HL-60/S4 treated with phorbol 12-myristate 13-acetate at 8.2 ng/mL for 4 days and 3 days (cell line): ENCODE results near the gene CDS2.
"Not testable (repeated sequence)": the region's sequence is repeated elsewhere in the genome, so short reads cannot be mapped to it uniquely, and the experiment has no call there.

ENCODE experiments used
- in situ Hi-C: fragments of 300-500 bp; cut with MboI; formaldehyde crosslinking; loops from 2 replicates; pipeline ENCODE4 v1.15.0; 2022; ENCODE audit warnings: low sequenced_read_pairs

Gene CDS2

DNA sequence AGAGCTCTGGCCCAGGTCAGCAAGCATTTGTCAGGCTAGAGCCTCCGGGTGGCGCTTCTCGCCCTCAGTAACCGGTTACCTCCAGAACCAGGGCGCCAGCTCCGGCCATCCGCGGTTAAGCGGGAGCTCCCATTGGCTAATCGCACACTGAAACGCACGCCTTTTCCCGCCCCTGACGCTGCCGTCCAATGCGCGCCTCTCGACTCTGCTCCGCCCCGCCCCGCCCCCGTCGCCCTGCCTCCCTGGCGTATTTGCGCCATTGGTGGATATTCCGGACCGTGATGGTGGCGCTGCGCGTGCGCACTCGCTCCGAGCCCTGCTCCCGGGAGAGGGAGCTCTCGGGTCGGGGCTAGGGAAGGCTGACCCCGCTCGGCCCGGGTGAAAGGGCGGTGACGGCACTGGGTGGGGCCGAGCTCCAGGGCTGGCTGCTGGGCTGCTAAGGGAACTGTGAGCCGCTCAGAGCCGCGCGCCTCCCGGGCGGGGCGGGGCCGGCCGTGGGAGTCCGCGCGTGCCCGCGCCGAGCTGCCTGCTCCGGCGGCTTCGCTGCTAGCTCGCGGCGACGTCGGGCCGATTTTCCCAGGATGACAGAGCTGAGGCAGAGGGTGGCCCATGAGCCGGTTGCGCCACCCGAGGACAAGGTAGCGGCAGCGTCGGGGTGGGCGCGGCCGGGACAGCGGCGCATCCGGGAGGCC, at the start of gene CDS2:
Gene CDS2, plus strand, starts transcription at position 497 of the 692 bp plus-strand sequence. Its CDS starts 85 bp downstream, at position 582.
- in situ Hi-C loops = loop anchor here (10.0 kb wide), 1 partner anchor 58 kb away; no protein-coding TSS in a partner anchor

DNA sequence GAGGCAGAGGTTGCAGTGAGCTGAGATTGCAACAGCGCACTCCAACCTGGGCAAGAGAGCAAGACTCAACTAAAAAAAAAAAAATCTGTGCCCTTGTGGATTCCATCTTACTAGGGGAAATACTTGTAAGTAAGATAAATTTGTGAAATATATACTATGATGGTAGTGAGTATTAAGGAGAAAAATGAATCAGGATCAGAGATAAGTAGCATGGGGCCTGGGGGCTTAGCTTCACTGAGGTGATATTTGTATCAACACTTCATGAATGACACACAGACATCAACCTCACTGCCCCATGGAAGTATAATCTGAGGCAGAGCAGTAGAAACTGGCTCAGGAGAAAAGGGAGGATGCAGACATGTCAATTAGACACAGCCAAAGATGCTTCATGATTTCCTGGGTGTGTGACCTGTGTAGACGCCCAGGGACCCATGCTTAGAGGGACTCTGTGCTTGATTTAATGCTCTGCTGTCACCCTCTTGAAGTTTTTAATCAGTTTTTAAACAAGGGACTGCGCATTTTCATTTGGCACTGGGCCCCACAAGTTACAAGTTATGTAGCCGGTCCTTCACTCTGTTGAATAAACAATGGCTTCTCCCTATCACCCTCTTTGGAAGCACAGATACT, 48.9 kb upstream of the CDS2 start:
- in situ Hi-C loops = no loop called here

DNA sequence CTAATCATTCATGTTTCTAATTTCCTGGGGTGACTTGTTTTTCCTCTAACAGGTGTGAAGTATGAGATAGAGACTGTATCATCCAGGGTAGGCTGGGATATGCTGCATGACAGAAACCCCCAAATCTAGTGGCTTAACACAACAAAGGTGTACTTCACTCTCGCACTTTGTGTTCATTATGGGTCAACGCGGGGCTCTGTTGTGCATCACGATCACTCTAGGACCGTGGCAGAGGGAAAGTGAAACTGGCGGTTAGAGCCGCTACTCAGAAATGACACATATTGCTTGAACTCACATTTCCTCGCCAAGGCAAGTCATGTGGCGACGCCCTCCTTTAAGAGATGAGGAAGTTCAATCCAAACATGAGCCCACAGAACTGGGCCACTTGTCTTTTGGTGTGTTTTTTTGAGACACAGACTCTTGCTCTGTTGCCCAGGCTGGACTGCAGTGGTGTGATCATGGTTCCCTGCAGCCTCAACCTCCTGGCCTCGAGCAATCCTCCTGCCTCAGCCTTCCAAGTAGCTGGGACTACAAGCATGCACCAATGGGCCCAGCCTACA, 48.3 kb upstream of the CDS2 start:
- in situ Hi-C loops = no loop called here

DNA sequence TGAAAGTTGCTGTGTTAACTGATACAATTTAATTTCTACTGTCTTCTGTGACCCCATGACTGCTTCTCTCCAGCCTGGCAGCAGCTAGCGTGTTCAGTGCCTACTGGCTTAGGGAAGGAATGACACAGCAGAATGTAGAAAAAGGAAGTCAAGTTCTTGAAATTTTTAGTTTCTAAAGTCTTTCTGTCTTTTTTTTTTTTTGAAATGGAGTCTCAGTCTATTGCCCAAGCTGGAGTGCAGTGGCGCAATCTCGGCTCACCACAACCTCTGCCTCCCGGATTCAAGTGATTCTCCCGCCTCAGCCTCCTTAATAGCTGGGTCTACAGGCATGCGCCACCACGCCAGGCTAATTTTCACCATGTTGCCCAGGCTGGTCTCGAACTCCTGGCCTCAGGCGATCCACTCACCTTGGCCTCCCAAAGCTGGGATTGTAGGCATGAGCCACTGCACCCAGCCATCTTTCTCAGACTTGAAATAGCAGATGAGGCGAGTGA, 46.4 kb upstream of the CDS2 start:
- in situ Hi-C loops = no loop called here

DNA sequence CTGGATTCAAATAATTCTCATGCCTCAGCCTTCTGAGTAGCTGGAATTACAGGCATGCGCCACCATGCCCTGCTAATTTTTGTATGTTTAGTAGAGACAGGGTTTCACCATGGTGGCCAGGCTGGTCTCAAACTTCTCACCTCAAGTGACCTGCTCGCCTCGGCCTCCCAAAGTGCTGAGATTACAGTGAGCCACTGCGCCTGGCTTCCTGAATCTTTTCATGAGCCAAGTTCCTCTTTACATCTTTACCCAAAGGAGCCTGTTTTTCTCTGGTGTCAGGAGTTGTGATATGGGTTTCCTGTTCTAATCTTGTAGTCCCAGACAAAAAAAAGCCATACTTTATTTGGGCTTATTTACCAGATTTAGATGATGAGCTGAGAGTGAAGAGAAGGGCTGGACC, 41.4 kb upstream of the CDS2 start:
- in situ Hi-C loops = no loop called here

DNA sequence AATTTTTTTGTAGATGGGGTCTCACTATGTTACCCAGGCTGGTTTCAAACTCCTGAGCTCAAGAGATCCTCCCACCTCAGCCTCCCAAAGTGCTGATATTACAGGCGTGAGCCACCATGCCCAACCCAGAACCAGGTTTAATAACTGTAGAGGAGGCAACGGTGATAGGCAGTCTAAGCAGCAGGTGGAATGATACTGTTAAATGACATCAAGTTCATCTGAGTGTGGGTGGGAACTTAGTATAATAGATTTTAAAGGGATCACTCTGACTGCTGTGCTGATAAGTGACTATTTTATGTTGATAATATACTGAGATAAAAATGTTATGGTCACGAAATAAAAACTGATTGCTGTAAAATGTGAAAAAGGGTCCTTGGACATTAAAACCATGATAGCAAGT, 38.1 kb upstream of the CDS2 start:
- in situ Hi-C loops = no loop called here

DNA sequence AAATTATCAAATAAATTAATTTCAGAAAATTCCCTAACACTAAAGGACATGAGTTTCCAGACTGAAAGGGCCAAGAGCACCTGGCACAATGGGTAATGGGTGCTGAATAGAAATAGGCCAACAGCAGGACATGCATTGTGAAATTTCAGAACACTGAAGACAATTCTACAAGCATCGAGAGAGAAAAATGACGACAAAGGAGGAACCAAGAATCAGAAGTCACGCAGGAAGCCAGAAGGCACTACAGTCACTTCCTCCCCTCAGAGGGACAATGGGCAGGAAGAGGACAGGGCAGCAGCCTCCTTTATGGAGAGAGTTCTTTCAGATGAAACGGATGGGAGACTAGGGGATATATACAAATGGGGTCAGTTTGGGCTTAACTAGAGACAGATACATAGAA, 36.6 kb upstream of the CDS2 start:
- in situ Hi-C loops = no loop called here

DNA sequence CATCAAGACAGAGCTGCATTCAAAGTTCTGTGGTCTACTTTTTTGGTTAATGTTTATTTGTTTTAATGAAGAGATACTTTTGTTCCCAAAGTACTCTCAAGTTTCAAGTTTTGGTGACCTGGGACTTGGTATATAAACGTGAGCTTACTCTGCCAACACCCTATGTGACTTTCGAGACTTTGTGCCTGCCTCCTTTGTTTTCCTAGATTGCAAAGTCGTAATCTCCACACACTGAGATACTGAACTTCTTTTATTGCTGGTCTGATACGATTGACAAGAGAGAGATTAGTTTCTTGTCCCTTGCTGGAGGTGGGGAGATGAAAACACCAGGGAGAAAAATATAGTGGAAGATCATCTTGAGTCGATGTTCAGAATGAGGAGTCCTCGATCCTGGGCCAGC, 34.9 kb upstream of the CDS2 start:
- in situ Hi-C loops = no loop called here

DNA sequence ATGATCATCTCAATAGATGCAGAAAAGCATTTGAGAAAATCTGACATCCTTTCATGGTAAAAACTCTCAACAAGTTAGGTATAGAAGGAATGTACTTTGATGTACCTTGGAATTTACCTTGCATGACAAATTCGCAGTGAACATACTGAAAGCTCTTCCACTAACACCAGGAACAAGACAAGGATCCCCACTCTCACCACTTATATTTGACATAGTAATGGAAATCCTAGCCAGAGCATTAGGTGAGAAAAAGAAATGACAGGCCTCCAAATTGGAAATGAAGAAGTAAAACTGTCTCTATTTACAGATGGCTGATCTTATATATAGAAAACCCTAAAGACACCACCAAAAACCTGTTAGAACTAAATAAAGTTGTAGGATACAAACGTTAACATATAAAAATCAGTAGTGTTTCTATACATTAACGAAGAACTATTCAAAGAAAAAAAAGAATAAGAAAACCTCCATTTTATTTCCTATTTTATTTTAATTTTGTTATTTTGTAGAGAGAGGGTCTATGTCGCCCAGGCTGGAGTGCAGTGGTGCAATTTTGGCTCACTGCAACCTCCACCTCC, 34.0 kb upstream of the CDS2 start:
- in situ Hi-C loops = no loop called here

DNA sequence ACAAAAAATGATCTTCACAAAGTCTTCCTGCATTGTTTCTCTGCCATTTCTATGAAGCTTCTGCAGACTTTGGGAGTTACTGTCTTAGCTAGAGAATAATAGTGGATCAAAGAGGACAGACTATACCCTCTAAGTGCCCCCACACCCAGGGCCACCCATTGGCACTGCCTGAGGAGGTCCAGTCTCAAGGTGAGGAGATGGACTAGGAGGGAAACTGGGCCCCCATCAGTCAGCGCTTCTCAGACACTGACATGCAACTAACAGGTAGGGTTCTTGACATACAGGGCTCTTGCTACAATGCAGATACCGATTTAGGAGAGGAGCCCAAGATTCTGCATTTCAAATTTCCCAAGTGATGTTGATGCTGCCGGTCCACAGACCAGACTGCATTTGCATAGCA, 31.4 kb upstream of the CDS2 start:
- in situ Hi-C loops = no loop called here

DNA sequence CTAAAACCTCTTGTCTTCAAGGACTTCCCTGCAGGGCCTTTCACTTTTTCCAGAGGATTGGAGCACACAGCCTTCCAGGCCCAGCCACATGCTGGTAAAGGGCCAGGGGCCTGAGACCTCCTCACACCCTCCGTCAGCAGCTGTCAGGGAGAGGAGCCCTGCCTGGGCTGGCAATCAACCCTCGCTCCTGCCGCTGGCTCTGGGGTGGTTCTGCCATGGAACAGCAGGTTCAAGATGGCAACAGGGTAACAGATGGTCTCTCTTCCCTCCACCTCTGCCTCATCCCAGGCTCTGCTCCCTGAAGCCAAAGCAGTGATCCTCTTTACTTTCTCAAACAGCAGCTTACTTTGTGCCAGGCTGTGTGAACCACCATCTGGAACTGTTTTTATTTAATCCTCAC, 30.9 kb upstream of the CDS2 start:
- in situ Hi-C loops = no loop called here

DNA sequence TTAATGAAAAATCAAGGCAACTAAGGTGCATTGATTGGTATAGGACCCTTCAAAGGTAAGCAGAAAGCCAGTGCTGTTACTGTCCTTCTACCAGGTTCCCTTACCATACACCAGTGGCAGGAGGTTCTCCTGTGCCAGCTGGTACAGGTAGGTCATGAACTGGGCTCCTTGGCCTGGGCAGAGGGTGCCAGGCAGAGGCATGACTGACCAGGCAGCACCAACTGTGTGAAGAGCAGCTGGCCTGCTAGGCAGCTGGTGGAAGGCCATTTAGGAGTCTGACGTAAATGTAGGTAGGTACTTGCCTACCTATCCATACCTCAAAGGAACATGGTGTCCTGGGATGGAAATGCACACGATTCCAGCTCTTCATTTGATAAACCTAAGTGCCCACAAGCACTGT, 30.3 kb upstream of the CDS2 start:
- in situ Hi-C loops = no loop called here

DNA sequence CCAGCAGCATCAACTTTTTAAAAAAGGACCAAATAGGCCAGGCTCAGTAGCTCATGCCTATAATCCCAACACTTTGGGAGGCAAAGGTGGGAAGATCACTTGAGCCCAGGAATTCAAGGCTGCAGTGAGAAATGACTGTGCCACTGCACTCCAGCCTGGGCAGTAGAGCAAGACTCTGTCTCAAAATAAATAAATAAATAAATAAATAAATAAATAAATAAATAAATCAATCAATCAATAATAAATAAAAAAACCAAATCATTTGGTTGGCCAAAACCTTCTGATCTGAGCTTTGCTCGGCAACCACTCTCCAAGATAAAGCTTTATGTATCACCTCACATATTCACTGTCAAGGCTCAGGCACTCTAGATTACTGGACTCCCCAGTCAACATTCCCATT, 27.8 kb upstream of the CDS2 start:
- in situ Hi-C loops = not testable (repeated sequence)

DNA sequence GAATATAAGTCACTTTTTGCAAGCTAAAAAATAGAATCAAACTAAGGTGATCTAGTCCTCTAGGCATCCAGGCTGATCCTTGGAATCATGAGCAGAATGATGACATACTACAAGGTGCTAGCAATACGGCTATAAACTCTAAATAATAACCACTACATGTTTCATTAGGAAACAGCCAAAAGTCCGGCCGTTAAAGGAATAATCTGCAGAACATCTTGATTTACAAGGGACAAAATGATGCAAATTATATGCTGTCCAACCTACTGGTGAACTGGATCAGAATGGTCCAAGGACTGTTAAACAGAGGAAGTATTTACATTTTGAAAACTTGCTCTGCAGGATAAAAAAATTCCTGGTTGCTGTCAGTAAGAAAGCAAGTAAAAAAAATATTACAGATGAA, 26.9 kb upstream of the CDS2 start:
- in situ Hi-C loops = not testable (repeated sequence)

DNA sequence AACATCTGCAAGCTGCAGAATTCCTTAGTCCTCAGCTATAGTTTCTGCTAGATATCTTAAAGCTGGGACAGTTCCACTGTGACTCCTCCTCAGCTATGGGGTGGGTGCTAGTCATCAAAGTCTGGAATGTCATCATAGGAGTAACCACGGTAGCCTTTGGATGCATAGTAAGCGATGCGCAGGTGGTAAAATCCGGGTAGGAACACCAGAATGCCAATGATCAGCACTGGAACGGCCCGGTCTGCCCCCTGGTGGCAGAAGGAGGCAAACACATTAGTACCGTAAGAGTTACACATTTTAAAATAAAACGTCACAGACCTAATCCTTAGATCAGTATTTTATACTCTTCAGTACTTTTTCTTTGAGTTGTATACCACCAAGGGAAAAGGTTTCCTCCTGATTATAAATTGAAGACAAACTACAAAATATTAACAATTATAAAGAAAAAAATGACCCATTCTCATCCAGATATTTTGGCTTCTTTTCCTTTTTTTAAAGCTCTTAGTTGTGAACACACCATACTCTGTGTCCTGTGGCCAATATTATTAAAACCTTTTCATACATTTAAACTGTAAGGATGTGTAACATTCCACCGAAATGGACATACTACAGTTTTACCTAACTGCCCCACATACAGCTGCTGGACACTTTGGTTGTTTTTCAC, 26.0 kb upstream of the CDS2 start:
- in situ Hi-C loops = no loop called here

DNA sequence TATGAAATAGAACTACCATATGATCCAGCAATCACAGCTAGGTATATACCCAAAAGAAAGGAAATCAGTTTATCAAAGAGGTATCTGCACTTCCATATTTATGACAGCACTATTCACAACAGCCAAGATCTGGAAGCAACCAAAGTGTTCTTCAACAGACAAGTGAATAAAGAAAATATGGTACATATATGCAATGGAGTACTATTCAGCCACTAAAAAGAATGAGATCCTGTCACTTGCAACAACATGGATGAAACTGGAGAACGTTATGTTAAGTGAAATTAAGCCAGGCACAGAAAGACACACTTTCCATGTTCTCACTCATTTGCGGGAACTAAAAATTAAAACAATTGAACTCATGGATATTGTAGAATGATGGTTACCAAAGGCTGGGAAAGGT, 22.3 kb upstream of the CDS2 start:
- in situ Hi-C loops = no loop called here

DNA sequence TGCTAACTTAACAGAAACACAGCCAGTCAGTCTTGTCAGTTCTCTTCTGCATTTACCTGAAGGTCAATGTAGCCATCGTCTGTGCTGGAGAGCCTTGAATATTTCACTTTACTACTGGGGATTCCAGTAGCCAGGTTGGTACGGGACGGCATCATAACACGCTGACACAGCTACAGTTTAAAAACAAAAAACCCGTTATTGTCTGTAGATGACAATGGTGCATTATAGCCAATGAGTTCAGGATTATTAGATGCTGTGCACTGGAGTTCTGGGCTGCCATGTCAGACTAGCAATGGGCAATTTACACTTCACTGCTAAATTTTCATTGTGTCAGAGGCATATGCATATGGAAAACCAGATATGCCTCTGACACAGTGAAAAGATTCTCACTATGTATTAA, 17.5 kb upstream of the CDS2 start:
- in situ Hi-C loops = no loop called here

DNA sequence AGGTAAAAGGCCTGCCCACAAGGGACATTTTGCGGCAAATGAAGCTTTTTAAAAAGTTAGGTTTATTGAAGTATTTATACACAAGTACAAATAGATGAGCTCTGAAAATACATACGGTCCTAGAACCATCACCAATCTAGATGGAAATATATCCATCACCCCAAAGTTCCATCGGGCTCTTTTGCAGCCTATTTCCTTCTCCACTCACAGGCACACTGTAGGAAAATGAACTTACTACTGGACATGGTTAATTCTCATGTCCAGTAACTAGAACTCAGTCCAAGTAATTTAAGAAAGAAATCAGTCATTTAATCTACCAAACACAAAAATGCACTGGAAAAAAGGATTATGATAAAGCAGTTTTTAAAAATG, 13.2 kb upstream of the CDS2 start:
- in situ Hi-C loops = no loop called here

DNA sequence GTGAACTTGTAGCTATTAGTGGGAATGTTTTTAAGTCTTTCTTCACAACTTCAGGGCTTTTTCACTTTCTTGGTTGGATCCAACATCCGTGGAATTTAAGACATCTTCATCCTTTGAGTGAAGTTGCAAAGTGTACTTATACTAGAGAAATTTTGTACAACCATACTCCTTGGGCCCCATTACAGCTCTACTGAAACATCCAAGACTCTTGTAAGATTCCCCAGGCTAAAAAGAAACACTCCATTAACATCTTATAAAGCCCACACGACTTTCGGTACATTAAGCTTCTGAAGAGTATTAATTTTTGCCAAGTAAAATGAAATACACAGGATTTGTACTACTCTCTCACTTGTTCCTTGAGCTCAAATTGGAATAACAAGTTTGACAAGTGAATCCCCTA, 12.4 kb upstream of the CDS2 start:
- in situ Hi-C loops = no loop called here

DNA sequence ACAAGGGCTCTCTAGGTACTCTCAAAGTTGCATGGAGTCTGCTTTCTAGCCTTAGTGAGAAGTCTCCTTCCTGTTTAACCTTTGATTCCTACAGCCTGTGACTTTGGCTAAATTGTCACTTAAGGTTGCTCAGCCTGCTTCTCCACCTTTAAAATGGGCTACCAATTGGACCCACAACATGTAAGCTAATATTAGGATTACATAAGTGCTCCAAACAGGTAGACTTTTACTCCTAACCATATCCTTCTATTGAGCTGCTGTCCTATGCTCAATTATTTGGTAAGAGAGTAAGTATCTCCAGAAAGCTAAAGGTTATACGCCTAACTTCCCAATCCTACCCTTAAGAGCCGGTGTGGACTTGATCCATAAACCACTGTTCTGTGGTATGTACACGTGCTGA, 9.9 kb upstream of the CDS2 start:
- in situ Hi-C loops = no loop called here
